ENCODE measurements around the gene SRSF4.
"Not testable (repeated sequence)": the region's sequence is repeated elsewhere in the genome, so short reads cannot be mapped to it uniquely, and the experiment has no call there.

Gene SRSF4

GRCh38 chr1:29121516-29121935 is 60.2 kb downstream of the SRSF4 start:
- Histone ChIP-seq H3K9ac (ENCODE audit: low read depth, low read length) (peak overlapping the region; percentile 95), H3K4me1 (ENCODE audit: insufficient read depth, low read length) (peaks cover 3% of the 10 kb centered on the region), H3K36me3 (ENCODE audit: insufficient read depth, low read length) (peaks cover 5% of the 10 kb centered on the region; the same call in 1 of the 2 replicates), H3K9me3 (ENCODE audit: control insufficient read depth, insufficient read depth, low read length) (no peaks in the 10 kb centered on the region)

DNA sequence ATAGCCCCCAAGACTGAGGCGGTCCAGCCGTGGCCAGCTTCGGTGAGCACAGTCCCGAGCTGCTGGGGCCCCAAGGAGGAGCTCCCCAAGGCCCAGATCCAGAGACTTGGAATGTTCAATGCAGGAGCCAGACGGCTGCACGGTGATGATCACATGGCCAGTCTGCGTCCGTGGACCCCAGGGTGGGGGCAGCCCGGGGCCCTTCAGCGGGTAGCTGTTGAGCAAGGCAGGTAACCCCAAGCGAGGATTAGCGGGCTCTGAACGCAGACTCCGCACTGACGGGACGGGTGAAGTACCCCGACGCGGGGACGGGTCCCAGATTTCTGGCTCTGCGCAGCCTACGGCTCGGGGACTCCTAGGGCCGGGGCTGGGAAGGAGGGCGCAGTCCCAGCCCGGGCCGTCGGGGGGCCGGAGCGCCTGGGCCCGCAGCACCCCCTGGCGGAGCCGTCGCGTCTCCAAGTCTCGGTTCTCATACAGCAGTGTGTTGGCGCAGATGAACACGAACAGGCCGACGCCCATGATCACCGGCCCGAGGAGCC is 60.7 kb downstream of the SRSF4 start:
- Histone ChIP-seq H3K36me3 (ENCODE audit: insufficient read depth, low read length) (peaks cover 5% of the 10 kb centered on the region; the same call in 1 of the 2 replicates), H3K4me1 (ENCODE audit: insufficient read depth, low read length) (peaks cover 3% of the 10 kb centered on the region), H3K9me3 (ENCODE audit: control insufficient read depth, insufficient read depth, low read length) (no peaks in the 10 kb centered on the region), H3K9ac (ENCODE audit: low read depth, low read length) (peak overlapping the region; percentile 95)

GRCh38 chr1:29120367-29120766 is 61.3 kb downstream of the SRSF4 start:
- Histone ChIP-seq H3K36me3 (ENCODE audit: insufficient read depth, low read length) (peaks cover 5% of the 10 kb centered on the region; the same call in 1 of the 2 replicates), H3K9me3 (ENCODE audit: control insufficient read depth, insufficient read depth, low read length) (no peaks in the 10 kb centered on the region), H3K9ac (ENCODE audit: low read depth, low read length) (no peak overlapping the region; the same call in 1 of the 2 replicates), H3K4me1 (ENCODE audit: insufficient read depth, low read length) (peaks cover 3% of the 10 kb centered on the region)

- peaks cover 5% of the 10 kb centered on the region; the same call in 1 of the 2 replicates for H3K36me3 ChIP-seq (ENCODE audit: insufficient read depth, low read length)
- no peaks in the 10 kb centered on the region for H3K9me3 ChIP-seq (ENCODE audit: control insufficient read depth, insufficient read depth, low read length)
- H3K4me1 ChIP-seq (ENCODE audit: insufficient read depth, low read length) = peaks cover 3% of the 10 kb centered on the region
- H3K9ac ChIP-seq (ENCODE audit: low read depth, low read length) = no peak overlapping the region; the same call in 1 of the 2 replicates
These were observed 62.4 kb downstream of the SRSF4 start for GRCh38 chr1:29119121-29119929.

- Histone ChIP-seq H3K4me1 (ENCODE audit: insufficient read depth, low read length) (peaks cover 9% of the 10 kb centered on the region), H3K9me3 (ENCODE audit: control insufficient read depth, insufficient read depth, low read length) (no peaks in the 10 kb centered on the region), H3K9ac (ENCODE audit: low read depth, low read length) (no peak overlapping the region), H3K36me3 (ENCODE audit: insufficient read depth, low read length) (peaks cover 5% of the 10 kb centered on the region; the same call in 1 of the 2 replicates)
These were observed 64.3 kb downstream of the SRSF4 start for GRCh38 chr1:29117381-29117780.

GRCh38 chr1:29114654-29115053 is 67.0 kb downstream of the SRSF4 start:
- H3K9ac ChIP-seq (ENCODE audit: low read depth, low read length) = no peak overlapping the region

GRCh38 chr1:29113413-29114117 is 68.1 kb downstream of the SRSF4 start:
- no peaks in the 10 kb centered on the region for H3K36me3 ChIP-seq (ENCODE audit: insufficient read depth, low read length)
- H3K9me3 ChIP-seq (ENCODE audit: control insufficient read depth, insufficient read depth, low read length) = no peaks in the 10 kb centered on the region
- H3K4me1 ChIP-seq (ENCODE audit: insufficient read depth, low read length) = peaks cover 12% of the 10 kb centered on the region; the same call in 1 of the 2 replicates
- H3K9ac ChIP-seq (ENCODE audit: low read depth, low read length) = no peak overlapping the region

More at GRCh38 chr1:29114654-29115053, 67.0 kb downstream of the SRSF4 start:
- Histone ChIP-seq H3K4me1 (ENCODE audit: insufficient read depth, low read length) (peaks cover 12% of the 10 kb centered on the region; the same call in 1 of the 2 replicates), H3K9me3 (ENCODE audit: control insufficient read depth, insufficient read depth, low read length) (no peaks in the 10 kb centered on the region), H3K36me3 (ENCODE audit: insufficient read depth, low read length) (no peaks in the 10 kb centered on the region)

DNA sequence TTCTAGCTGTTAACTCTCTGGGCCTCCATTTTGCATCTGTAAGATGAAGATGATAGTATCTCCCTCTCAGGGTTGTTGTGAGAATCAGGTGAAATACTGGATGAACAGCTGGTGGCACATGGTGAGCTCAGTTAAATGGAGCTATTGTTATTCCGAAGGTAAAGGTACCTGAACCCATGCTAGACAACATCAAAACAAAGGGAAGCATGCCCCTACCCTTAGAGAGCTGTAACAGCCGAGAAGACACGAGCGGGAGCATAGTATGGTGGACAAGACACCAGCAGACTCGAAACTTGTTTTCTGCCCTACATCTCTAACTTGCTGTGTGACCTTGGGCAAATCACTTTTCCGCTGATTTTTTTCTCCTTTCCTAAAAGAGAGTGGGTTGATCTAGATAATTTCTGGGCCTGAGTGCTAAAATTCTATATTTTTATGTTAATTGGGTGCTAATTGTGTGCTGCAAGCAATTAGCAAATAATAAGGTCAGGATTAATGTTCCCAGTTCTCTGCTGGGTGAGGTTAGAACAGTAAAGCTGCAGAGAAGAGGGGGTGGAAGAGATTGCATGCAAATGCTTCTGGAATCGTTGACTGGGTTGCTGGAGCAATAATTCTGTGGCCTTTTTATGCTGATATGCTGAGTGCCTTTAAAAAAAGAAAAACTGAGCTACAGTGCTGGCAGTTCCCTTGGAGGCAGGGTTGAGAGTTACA is 68.8 kb downstream of the SRSF4 start:
- peaks cover 12% of the 10 kb centered on the region; the same call in 1 of the 2 replicates for H3K4me1 ChIP-seq (ENCODE audit: insufficient read depth, low read length)
- H3K36me3 ChIP-seq (ENCODE audit: insufficient read depth, low read length) = no peaks in the 10 kb centered on the region
- no peak overlapping the region for H3K9ac ChIP-seq (ENCODE audit: low read depth, low read length)
- H3K9me3 ChIP-seq (ENCODE audit: control insufficient read depth, insufficient read depth, low read length) = no peaks in the 10 kb centered on the region

DNA sequence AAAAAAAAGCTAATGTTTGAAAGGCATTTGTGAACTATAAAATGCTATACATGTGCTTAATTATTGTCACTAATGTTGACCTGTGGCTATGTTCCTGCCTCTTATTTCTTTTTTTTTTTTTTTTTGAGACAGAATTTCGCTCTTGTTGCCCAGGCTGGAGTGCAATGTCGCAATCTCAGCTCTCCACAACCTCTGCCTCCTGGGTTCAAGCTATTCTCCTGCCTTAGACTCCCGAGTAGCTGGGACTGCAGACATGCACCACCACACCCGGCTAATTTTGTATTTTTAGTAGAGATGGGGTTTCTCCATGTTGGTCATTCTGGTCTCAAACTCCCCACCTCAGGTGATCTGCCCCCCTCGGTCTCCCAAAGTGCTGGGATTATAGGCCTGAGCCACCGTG is 73.7 kb downstream of the SRSF4 start:
- H3K36me3 ChIP-seq (ENCODE audit: insufficient read depth, low read length); H3K9ac ChIP-seq (ENCODE audit: low read depth, low read length); H3K9me3 ChIP-seq (ENCODE audit: control insufficient read depth, insufficient read depth, low read length); H3K4me1 ChIP-seq (ENCODE audit: insufficient read depth, low read length): not testable (repeated sequence)

DNA sequence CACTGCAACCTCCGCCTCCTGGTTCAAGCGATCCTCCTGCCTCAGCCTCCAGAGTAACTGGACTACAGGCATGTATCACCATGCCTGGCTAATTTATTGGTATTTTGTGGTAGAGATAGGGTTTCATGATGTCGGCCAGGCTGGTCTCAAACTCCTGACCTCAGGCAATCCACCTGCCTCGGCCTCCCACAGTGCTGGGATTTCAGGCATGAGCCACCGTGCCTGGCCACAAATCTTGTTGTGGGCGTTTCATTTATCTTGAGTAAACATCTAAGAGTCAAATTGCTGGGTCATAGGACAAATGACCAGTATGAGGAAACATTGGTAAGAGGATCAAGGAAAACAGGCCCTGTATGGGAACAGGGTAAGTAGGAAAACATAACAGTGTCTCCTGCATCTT is 75.9 kb downstream of the SRSF4 start:
- Histone ChIP-seq H3K36me3 (ENCODE audit: insufficient read depth, low read length) (no peaks in the 10 kb centered on the region), H3K9me3 (ENCODE audit: control insufficient read depth, insufficient read depth, low read length) (no peaks in the 10 kb centered on the region), H3K9ac (ENCODE audit: low read depth, low read length) (no peak overlapping the region), H3K4me1 (ENCODE audit: insufficient read depth, low read length) (no peaks in the 10 kb centered on the region)

DNA sequence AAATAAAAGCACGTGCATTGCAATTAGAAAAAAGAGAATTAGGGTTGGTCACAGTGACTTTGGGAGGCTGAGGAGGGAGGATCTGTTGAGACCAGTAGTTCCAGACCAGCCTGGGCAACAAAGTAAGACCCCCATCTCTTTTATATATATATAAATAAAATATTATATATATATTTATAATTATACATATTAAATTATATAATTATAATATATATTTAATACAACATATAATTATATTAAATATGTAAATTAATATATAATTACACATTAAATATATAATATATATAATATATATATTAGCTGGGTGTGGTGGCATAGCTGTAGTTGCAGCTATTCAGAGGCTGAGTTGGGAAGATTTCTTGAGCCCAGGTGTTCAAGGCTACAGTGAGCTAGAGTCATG is 81.2 kb downstream of the SRSF4 start:
- H3K9ac ChIP-seq (ENCODE audit: low read depth, low read length) = no peak overlapping the region
- H3K9me3 ChIP-seq (ENCODE audit: control insufficient read depth, insufficient read depth, low read length) = no peaks in the 10 kb centered on the region
- H3K36me3 ChIP-seq (ENCODE audit: insufficient read depth, low read length) = 0 out of 2 replicates have a peak, but pooled peaks cover 4% of the 10 kb centered on the region
- 0 out of 2 replicates have a peak, but pooled peaks cover 9% of the 10 kb centered on the region for H3K4me1 ChIP-seq (ENCODE audit: insufficient read depth, low read length)

DNA sequence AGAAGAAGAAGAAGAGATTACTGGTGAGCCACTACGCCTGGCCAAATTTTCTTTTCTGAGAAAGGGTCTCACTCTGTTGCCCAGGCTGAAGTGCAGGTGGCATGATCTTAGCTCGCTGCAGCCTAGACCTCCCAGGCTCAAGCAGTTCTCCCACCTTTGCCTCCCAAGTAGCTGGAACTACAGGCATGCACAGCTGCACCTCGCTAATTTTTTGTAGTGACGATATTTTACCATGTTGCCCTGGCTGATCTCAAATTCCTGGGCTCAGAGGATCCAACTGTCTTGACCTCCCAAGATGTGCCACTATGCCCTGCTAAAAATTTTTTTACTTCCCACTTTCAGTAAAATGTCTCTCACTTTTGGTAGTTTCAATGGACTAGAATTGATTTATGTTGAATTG is 82.4 kb downstream of the SRSF4 start:
- Histone ChIP-seq H3K9me3 (ENCODE audit: control insufficient read depth, insufficient read depth, low read length) (no peaks in the 10 kb centered on the region), H3K36me3 (ENCODE audit: insufficient read depth, low read length) (0 out of 2 replicates have a peak, but pooled peaks cover 4% of the 10 kb centered on the region), H3K4me1 (ENCODE audit: insufficient read depth, low read length) (0 out of 2 replicates have a peak, but pooled peaks cover 9% of the 10 kb centered on the region), H3K9ac (ENCODE audit: low read depth, low read length) (no peak overlapping the region)

Measured in ES-I3 (cell line).